ENCODE results near the gene YARS1. TPM values are rescaled to one million over a fixed set of nuclear protein-coding genes. Genes with fewer than 3 reads are reported as not detected.

Gene YARS1
- total RNA-seq, 1 experiment from 2014 or later = 120 TPM

- DNase-seq (ENCODE audit: low read depth, low spot score) (no peak), ATAC-seq (no peak)
- CTCF ChIA-PET = interaction anchor here (1.0 kb wide), 1 partner anchor 10 kb away, joined by 3 read pairs; no protein-coding TSS in a partner anchor
- H3K27ac ChIP-seq (ENCODE audit: low read length) = peak overlapping the region; percentile 69; the same call in 1 of the 2 replicates
- in situ Hi-C loops (cut with HindIII; ENCODE audit: low pct_unique_long_range_greater_than_20kb, low sequenced_read_pairs) (loop anchor here (10.0 kb wide), 1 partner anchor 48 kb away; no protein-coding TSS in a partner anchor), intact Hi-C loops (cut with micrococcal nuclease; ENCODE audit: unreplicated experiment) (no loop called here)
- POLR2A ChIA-PET = no interaction called here
- BruUV-seq (replicated peaks) = no TSS peak
- H3K4me3 ChIP-seq (ENCODE audit: low read depth in 2 of 2, low read length in 2 of 2) = no peak overlapping the region
- TF ChIP-seq POLR2AphosphoS5 (IDR thresholded peaks at IDR 0.05; ENCODE audit: low read depth, low read length) (no peak), CTCF (IDR thresholded peaks at IDR 0.05) (no peak), REST (IDR thresholded peaks at IDR 0.05; ENCODE audit: insufficient read depth in 1 of 2, low read depth in 2 of 2, low read length in 1 of 2) (no peak), TCF7L2 (IDR thresholded peaks at IDR 0.05; ENCODE audit: low read depth, low read length) (no peak), SIN3A (IDR thresholded peaks at IDR 0.05; ENCODE audit: borderline replicate concordance, insufficient read depth, low read depth, low read length) (no peak)
- no peaks in the 10 kb centered on the region for H3K27me3 ChIP-seq (ENCODE audit: control insufficient read depth, insufficient read depth, low read length)
- no peaks in the 10 kb centered on the region for H3K36me3 ChIP-seq (ENCODE audit: control insufficient read depth, insufficient read depth, low read length)
- H3K4me1 ChIP-seq (ENCODE audit: control insufficient read depth, insufficient read depth, low read length) = peaks cover 94% of the 10 kb centered on the region
- no peaks in the 10 kb centered on the region for H3K9me3 ChIP-seq (ENCODE audit: control insufficient read depth, insufficient read depth, low read depth, low read length)
Measured at GRCh38 chr1:32763221-32763620, 53.9 kb downstream of the YARS1 start.

- Histone ChIP-seq H3K27ac (ENCODE audit: low read length) (peak overlapping the region; percentile 99), H3K9me3 (ENCODE audit: control insufficient read depth, insufficient read depth, low read depth, low read length) (no peaks in the 10 kb centered on the region), H3K4me1 (ENCODE audit: control insufficient read depth, insufficient read depth, low read length) (peaks cover 96% of the 10 kb centered on the region), H3K4me3 (ENCODE audit: low read depth in 2 of 2, low read length in 2 of 2) (no peak overlapping the region; a peak in 1 of 4 replicates), H3K27me3 (ENCODE audit: control insufficient read depth, insufficient read depth, low read length) (no peaks in the 10 kb centered on the region), H3K36me3 (ENCODE audit: control insufficient read depth, insufficient read depth, low read length) (no peaks in the 10 kb centered on the region)
- DNase-seq (ENCODE audit: low read depth, low spot score) (no peak), ATAC-seq (no peak)
- TF ChIP-seq REST (IDR thresholded peaks at IDR 0.05; ENCODE audit: insufficient read depth in 1 of 2, low read depth in 2 of 2, low read length in 1 of 2) (no peak), CTCF (IDR thresholded peaks at IDR 0.05) (no peak), TCF7L2 (IDR thresholded peaks at IDR 0.05; ENCODE audit: low read depth, low read length) (no peak), POLR2AphosphoS5 (IDR thresholded peaks at IDR 0.05; ENCODE audit: low read depth, low read length) (no peak), SIN3A (IDR thresholded peaks at IDR 0.05; ENCODE audit: borderline replicate concordance, insufficient read depth, low read depth, low read length) (no peak)
- no TSS peak for BruUV-seq (replicated peaks)
- intact Hi-C loops (cut with micrococcal nuclease; ENCODE audit: unreplicated experiment) (no loop called here), in situ Hi-C loops (cut with HindIII; ENCODE audit: low pct_unique_long_range_greater_than_20kb, low sequenced_read_pairs) (loop anchor here (10.0 kb wide), 1 partner anchor 47 kb away; no protein-coding TSS in a partner anchor)
- ChIA-PET CTCF (interaction anchor here (0.5 to 1.1 kb wide), 3 partner anchors 50 to 265 kb away, joined by 3 to 5 read pairs (median 4); no protein-coding TSS in a partner anchor), POLR2A (interaction anchor here (0.6 kb wide), 1 partner anchor 24 kb away, joined by 3 read pairs; no protein-coding TSS in a partner anchor)
Measured at GRCh38 chr1:32761936-32762335, 55.2 kb downstream of the YARS1 start.
